Esophagus squamous epithelium (tissue), 5 donors: Measurements from ENCODE around the gene IL16. TPM values are rescaled to one million over a fixed set of nuclear protein-coding genes. Genes with fewer than 3 reads are reported as not detected.
"Not testable (repeated sequence)": the region's sequence is repeated elsewhere in the genome, so short reads cannot be mapped to it uniquely, and the experiment has no call there.

ENCODE experiments used
- DNase-seq: peaks from one replicate; lab custom pipeline; 2025; lab: John Stamatoyannopoulos, UW
- H3K27ac ChIP-seq, 4 donors: fragments of 200-600 bp; sonication (generic); one replicate each; pipeline ENCODE4 v1.5.1; 2016 to 2019; ENCODE audit warnings: mild to moderate bottlenecking in 1 of 4
- H3K27me3 ChIP-seq, 4 donors: fragments of 200-600 bp; sonication (generic); 1 replicate in 3 of 4; 2 replicates in 1 of 4; pipeline versions ENCODE4 v1.5.1 to v1.6.0; 2017 to 2021; ENCODE audit warnings: antibody characterized with exemption in 1 of 4
- H3K36me3 ChIP-seq, 3 donors: fragments of 200-600 bp; sonication (generic); one replicate each; pipeline ENCODE4 v1.5.1; 2016 to 2019
- H3K4me1 ChIP-seq, 3 donors: fragments of 200-600 bp; sonication (generic); one replicate each; pipeline ENCODE4 v1.5.1; 2017 to 2019
- H3K4me3 ChIP-seq, 4 donors: fragments of 200-600 bp; sonication (generic); 1 replicate in 3 of 4; 2 replicates in 1 of 4; pipeline ENCODE4 v1.5.1; 2016 to 2019; ENCODE audit warnings: mild to moderate bottlenecking in 2 of 4, moderate library complexity in 1 of 4
- H3K9me3 ChIP-seq, 3 donors: fragments of 200-600 bp; sonication (generic); one replicate each; pipeline ENCODE4 v1.5.1; 2016 to 2019
- POLR2A ChIP-seq, 4 donors: fragments of 450-650 bp; IDR thresholded peaks; one replicate each; pipeline ENCODE4 v1.6.1; 2017; ENCODE audit warnings: antibody characterized with exemption in 4 of 4, mild to moderate bottlenecking in 4 of 4, moderate library complexity in 3 of 4
- WGBS, 2 donors: methylation state at CpG; one replicate each; pipeline ENCODE4 v1.1.5; 2018; 5-methylcytosine and 5-hydroxymethylcytosine counted together
- intact Hi-C: fragments of 100-400 bp; cut with DNase I; formaldehyde crosslinking; loops from one replicate; pipeline ENCODE4 v1.15.0; 2022
- total RNA-seq, 4 donors: library from RNA; depleted of rRNA; stranded (reverse); fragments of >200 nt; gene quantifications; one replicate each; pipeline ENCODE4 v1.1.0, GENCODE V29; 2016
- TF ChIP-seq, protein P1 (sequence below), 6 experiments: fragments of 450-650 bp in 4 of 6; fragments of 200-600 bp in 2 of 6; sonication (generic) in 2 of 6; IDR thresholded peaks; one replicate each; pipeline ENCODE4 v1.5.1; 2016 to 2019; ENCODE audit warnings: antibody characterized with exemption in 6 of 6, mild to moderate bottlenecking in 4 of 6, moderate library complexity in 4 of 6
- donor health status: DM: yes; HTN: yes; CAD: no.

Gene IL16
- total RNA-seq, 4 donors from 2014 or later: 2.3 to 20.0 (median 4.6) TPM

- no peak for TF ChIP-seq POLR2A (IDR thresholded peaks at IDR 0.05)
- TF ChIP-seq, protein P1, sequence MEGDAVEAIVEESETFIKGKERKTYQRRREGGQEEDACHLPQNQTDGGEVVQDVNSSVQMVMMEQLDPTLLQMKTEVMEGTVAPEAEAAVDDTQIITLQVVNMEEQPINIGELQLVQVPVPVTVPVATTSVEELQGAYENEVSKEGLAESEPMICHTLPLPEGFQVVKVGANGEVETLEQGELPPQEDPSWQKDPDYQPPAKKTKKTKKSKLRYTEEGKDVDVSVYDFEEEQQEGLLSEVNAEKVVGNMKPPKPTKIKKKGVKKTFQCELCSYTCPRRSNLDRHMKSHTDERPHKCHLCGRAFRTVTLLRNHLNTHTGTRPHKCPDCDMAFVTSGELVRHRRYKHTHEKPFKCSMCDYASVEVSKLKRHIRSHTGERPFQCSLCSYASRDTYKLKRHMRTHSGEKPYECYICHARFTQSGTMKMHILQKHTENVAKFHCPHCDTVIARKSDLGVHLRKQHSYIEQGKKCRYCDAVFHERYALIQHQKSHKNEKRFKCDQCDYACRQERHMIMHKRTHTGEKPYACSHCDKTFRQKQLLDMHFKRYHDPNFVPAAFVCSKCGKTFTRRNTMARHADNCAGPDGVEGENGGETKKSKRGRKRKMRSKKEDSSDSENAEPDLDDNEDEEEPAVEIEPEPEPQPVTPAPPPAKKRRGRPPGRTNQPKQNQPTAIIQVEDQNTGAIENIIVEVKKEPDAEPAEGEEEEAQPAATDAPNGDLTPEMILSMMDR (IDR thresholded peaks at IDR 0.05): no peak
- Histone ChIP-seq H3K4me3 (no peak overlapping the region), H3K27me3 (no peaks in the 10 kb centered on the region), H3K27ac (no peak overlapping the region), H3K36me3 (no peaks in the 10 kb centered on the region), H3K9me3 (no peaks in the 10 kb centered on the region), H3K4me1 (peaks cover 0 to 21% (median 4%) of the 10 kb centered on the region in 3 donors)
- intact Hi-C loops: no loop called here
- DNase-seq: no peak
- WGBS, 2 donors: 82 to 83% methylated on average over 3 of the region's 3 CpGs
Measured at GRCh38 chr15:81327516-81327915, 130.8 kb downstream of the IL16 start.

DNA sequence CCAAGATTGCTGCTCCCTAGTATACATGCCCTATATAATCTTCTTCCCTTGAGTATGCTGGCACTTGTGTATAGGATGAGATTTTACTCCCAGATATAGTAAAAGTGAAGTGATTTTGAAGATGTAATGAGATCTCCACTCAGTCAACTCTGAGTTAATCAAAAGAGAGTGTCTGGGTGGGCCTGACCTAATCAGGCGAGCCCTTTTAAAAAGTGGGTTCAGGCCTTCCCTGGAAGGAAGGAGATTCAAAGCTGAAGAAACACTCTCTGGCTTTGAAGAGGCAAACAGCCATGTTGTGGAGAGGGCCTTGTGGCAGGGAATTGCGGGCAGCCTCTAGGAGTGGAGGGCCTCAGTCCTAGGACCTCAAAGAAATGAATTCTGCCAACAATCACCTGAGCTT is 132.8 kb downstream of the IL16 start:
- no peaks in the 10 kb centered on the region for H3K9me3 ChIP-seq
- DNase-seq: no peak
- intact Hi-C loops: no loop called here
- WGBS, 2 donors: 96 to 100% methylated on average over 2 of the region's 2 CpGs
- no peak overlapping the region for H3K27ac ChIP-seq
- peaks cover 0 to 6% (median 0%) of the 10 kb centered on the region in 3 donors for H3K4me1 ChIP-seq
- no peaks in the 10 kb centered on the region for H3K27me3 ChIP-seq
- H3K36me3 ChIP-seq: no peaks in the 10 kb centered on the region
- TF ChIP-seq POLR2A (IDR thresholded peaks at IDR 0.05): no peak
- TF ChIP-seq, protein P1 (IDR thresholded peaks at IDR 0.05): no peak
- H3K4me3 ChIP-seq: no peak overlapping the region

DNA sequence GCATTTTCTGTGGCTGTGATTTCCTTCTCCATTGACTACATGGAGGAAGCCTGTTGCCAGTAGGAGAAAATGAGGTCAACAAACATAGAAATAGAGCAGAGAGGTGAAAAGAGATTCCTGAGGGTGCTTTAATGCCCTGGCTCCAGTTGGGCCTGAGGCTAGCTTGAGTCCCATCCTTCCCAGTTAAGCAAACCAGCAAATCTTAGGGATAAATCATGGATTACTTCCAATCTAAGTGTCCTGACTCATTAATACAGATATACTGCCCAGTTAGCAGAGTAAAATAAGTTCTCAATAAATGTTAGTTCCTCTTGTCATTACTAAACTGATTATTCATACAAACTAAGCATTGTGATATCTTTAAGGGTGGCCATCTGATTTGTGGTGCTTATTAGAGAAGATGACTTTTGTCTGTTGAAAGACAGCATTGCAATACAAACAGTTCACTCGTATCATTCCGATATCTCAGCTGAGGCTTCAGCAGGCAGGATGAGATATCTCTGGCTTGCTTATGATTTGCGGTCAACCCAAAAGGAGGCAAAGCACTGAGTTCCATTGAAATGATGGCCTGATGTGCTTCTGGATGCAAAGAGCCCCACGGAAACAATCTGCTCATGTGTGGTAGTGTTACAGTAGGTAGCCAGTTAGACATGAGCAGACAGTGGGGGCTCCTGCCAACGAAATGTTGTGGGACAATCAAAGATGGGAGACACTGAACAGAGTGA is 133.8 kb downstream of the IL16 start:
- Histone ChIP-seq H3K4me3 (no peak overlapping the region), H3K27ac (no peak overlapping the region), H3K9me3 (no peaks in the 10 kb centered on the region), H3K27me3 (no peaks in the 10 kb centered on the region), H3K4me1 (no peaks in the 10 kb centered on the region), H3K36me3 (no peaks in the 10 kb centered on the region)
- WGBS, 2 donors: 83 to 89% methylated on average over 5 of the region's 5 CpGs
- no peak for DNase-seq
- intact Hi-C loops: no loop called here
- TF ChIP-seq, protein P1 (IDR thresholded peaks at IDR 0.05): no peak
- no peak for TF ChIP-seq POLR2A (IDR thresholded peaks at IDR 0.05)

DNA sequence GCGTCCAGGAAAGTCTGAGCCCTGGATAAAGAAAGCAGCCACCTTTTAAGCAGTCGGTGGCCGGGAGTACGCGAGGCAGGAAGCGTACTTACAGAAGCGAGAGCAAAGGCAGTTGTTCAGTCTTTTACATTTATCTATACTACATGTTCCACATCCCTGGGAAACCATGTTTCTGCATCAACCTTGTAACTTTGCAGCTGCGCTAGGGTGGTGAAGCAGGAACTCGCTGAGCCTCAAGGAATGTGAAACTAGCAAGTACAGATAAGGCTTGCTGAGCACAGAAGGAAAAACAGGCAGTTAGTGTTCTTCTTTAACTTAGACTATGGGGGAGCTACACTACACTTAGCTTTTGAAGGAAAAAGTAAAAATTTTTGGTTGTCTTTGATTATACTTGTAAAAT is 134.5 kb downstream of the IL16 start:
- H3K36me3 ChIP-seq, H3K4me1 ChIP-seq, H3K27me3 ChIP-seq, intact Hi-C loops, H3K27ac ChIP-seq, DNase-seq, H3K4me3 ChIP-seq, H3K9me3 ChIP-seq: not testable (repeated sequence)
- 89 to 91% methylated on average over 9 of the region's 9 CpGs for WGBS, 2 donors

DNA sequence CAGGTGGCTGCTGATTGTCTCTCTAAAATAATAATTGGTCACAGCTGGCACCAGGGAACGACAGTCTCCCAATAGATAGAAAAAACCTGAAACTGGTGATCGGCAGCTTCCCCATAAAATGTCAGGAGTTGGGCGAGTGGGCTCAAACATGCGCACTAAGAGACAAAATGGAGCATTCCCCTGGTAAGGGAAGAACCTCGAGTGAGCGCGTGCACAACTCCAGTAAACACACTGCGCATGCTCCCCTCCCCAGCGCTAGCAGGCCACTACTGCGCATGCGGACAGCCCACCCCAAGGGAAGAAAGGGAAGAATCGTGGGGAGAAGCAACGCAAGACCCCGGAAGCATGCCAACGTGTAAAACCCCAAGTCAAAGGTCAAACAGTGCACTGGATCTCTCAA is 134.9 kb downstream of the IL16 start:
- intact Hi-C loops: no loop called here
- Histone ChIP-seq H3K27ac (no peak overlapping the region), H3K4me3 (no peak overlapping the region), H3K27me3 (no peaks in the 10 kb centered on the region), H3K9me3 (no peaks in the 10 kb centered on the region), H3K4me1 (no peaks in the 10 kb centered on the region), H3K36me3 (no peaks in the 10 kb centered on the region)
- no peak for TF ChIP-seq POLR2A (IDR thresholded peaks at IDR 0.05)
- TF ChIP-seq, protein P1 (IDR thresholded peaks at IDR 0.05): no peak
- no peak for DNase-seq
- 84 to 85% methylated on average over 15 of the region's 15 CpGs for WGBS, 2 donors
